ENCODE measurements around the gene FREM2.

The FREM2 gene

DNA sequence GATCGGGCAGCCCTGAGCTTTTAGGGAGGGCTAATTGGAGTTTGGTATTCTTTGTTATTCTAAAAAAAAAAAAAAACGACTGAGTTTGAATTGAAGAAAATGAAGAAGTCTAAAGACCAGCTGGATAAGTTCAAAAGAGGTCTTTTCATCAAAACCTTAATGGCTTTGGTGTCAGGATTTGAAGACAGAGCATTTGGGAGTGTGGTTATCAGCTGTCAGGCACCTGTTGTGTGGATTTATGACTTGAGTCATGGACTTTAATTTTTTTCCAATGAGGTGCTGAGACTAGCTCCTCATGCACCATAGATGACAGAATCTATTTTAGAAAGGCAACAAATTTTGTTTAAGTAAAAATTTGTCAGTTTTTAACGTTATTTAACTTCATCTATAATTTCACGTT is 72.5 kb downstream of the FREM2 start:
- DNase-seq, result no peak

DNA sequence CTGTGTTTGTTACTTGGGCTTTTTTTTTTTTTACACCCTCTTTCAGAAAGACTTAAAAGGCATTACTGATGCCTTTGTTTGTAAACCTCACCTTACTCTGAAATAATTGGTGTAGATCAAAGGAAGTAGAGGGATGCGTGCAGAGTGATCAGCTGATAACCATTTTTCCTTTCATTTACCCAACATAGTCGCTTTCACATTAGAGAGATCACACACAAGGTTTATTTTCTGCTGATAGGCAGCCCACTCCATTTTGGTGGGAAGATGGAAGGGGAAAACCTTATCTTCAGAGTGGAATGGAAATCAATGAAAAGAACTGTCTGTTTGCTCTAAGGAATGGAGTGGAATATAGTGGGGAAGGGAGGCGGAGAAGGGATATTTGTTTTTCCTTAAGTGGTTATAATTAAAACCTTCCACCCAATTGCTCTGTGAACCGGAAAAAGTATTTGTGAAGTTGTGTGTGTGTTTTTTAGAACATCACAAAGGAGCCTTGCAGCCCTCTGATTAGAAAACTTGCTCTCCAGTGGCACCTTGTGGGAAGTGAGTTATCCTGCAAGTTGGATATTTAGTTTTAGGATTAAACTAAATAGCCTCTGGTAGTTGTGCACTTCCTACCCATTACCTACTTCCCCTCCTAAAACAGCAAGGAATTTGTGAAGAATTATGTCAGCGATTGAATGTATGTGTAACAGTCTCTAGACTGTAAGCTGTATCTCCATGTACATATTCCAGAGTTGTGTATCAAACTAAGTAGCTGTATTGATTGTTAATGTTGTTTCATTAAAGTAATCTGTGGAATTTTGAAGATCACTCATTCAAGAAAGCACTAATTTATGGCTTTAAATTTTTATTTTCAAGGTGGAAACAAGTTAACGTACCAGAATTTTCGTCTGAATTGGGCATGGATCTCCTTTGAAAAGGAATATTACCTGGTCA is 76.8 kb downstream of the FREM2 start:
- DNase-seq, result peak in 27 of 56 donors; percentile 1 to 69 (median 7)

DNA sequence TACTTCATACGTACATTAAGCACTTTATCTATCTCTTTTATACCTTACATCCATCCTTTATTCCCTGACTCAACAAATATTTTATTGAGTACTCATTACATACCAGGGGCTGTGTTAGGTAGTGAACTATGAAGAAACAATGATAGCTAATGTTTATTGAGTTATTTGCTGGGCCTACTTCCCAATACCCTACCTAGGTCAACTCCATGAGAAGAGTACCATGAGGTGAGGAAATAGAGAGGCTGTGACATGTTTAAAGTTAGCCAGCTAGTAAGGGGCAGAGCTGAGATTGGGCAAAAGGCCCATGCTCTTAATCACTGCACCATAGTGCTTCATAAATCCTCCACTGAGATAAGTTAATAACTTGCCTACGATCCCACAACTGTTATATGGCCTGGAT is 79.9 kb downstream of the FREM2 start:
- DNase-seq, result no peak

DNA sequence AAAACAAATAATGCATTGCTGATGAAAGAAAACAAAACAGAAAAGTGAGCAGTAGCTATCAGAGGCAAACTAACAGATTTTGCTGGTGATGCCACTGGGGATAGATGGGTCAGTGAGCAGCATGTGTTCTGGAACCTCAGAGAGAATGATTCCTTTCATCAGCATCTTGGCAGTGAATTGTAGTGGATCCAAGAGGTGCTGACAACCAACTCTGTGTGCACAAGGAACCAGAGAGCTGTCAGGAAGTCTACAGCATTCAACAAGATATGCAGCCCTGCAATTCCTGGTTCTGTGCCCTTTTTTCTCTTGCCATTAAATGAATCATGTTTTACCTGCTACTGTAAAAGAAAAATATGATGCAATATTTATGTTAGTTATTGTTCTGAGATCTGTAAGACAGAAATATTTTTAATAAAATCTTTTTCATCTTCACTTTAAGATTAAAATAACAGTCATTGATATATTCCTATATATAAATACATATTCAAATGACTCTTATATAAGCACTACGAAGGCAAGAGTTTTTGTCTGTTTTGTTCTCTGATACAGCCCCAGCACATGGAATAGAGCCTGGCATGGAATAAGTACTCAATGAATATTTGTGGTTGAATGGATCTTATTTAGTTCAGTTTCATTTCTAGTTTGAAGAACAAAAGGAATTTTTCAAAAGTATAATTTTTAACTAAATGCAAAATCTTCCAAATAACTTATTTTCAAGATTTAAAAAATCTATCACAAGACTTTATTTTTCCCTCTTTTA is 80.8 kb downstream of the FREM2 start:
- DNase-seq, result peak in 39 of 56 donors; percentile 2 to 82 (median 36)

DNA sequence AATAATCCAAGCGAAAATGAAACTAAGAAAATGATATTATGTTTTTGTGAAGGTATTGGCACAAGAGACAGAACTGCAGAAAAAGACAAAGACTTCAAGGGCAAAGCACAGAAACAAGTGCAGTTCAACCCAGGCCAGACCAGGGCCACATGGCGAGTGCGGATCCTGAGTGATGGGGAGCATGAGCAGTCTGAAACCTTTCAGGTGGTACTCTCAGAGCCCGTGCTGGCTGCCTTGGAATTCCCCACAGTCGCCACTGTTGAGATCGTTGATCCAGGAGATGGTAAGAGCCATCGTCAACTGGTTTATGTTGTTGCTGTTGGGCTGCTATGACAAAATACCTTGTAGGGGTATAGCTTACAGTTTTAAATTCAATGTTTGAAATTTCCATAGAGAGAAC is 82.6 kb downstream of the FREM2 start:
- DNase-seq, result no peak

DNA sequence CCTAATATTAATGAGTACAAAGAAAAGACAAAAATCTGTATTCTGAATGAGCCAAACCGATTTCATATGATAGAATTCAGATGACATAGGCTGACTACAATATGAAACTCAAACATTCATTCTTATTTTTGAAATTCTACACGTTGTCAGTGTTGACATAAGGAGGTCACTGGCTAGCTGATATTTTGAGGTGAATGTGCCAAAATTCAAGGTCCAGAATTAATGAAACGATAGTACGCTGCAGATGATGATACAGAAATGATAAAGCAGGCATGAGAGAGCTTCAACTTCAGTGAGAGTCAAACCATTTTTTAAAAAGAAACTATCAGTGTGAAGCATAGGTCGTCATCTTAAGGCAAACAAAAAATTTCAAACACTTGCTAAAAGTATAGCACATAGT is 88.2 kb downstream of the FREM2 start:
- no peak for DNase-seq

DNA sequence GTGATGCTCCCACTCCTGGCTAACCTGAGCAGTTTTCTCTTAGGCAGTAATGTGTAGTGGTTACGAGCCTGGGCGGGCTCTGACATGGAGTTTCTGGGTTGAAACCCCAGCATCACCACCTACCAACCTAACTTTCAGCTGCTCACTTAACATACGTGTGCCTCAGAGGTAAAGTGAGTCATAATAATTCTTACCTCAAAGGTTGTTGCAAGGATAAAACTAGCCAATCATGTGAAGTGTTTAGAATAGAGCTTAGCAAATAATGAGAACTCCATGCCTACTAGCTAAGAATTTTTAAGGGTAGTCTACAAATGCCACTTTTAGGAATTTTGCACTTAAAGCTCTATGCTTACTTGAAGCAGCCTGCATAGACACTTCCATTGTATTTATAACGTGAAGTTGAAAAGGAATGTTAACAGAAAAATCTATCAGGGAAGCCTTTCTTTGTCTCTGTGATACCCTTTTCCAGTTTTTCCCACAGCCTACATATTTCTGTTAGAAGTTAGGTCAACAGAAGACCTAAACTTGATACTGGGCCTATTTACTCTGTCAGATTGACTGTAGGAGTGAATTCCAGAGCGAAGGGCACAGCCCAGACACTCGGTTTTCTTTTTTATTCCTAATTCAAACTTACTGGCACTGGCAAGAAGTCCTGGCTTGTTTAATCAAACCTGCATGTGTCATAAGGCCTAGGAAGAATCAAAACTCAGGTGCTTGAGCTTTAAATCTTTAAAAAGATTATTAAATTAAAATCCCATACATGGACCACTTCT is 90.7 kb downstream of the FREM2 start:
- no peak for DNase-seq

DNA sequence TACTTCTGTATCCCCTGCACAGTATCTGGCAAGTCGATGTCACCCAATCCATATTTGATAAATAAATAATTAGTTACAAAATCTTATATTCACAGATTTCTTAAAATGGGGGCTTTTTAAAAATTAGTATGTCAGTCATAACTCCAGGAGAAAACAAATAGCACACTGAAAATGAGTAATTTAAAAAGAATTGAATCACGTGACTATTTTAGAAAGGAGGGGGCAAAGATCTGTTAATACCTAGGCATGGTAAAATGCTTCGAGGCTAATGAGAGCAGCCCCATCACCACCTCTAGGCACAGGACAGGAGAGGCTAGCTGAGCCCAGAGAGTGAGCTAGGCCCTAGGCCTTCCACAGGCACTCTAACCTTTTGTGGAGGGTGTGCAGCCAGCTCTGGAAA is 94.7 kb downstream of the FREM2 start:
- DNase-seq, result no peak

DNA sequence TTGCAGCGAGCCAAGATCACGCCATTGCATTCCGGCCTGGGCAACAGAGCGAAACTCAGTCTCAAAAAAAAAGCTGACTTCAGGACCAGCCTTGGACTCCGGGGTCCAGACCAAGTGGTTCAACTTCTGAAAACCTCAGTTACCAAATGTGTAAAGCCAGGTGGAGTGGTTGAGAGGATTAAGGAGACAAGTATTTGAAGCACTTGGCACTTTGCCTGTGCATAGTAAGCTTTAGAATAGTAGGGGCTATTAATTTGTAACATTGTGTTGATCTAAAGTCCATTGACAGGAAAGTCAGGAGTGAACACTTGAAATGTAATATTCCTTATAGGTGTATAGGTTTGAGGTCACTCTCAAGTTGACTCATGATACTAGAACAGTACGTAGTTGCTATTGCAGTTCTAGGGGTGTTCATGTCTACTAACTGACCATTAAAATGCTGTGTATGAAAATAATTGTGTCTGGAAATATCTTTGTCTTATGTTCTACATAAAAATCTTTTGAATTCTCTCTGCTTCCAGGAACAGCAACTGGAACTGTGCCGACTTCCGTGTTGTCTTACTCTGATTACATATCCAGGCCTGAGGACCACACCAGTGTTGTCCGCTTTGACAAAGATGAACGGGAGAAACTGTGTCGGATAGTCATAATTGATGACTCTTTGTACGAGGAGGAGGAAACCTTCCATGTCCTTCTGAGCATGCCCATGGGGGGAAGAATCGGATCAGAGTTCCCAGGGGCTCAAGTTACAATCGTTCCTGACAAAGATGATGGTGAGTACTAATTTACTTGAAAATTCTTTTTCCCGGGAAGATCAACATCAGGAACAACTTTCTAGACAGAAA is 97.4 kb downstream of the FREM2 start:
- DNase-seq, result no peak

DNA sequence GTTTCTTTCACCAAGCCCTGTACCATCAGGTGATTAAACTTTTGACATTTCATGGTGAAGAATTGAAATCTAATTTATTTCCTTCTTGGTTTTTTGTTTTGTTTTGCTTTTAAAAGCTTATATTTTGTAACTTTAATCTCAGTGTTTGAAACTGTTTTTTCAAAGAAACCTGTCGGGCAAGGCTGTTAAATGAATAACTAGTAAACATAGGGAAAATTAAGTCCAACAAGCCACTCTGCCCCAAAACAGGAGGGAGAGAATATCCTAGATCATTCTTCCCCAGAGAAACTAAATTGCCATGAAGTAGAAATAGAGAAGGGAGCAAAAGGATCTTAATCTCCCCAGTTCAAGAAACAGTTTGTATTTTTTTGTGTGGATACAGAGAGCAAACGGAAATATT is 98.2 kb downstream of the FREM2 start:
- DNase-seq, result no peak

DNA sequence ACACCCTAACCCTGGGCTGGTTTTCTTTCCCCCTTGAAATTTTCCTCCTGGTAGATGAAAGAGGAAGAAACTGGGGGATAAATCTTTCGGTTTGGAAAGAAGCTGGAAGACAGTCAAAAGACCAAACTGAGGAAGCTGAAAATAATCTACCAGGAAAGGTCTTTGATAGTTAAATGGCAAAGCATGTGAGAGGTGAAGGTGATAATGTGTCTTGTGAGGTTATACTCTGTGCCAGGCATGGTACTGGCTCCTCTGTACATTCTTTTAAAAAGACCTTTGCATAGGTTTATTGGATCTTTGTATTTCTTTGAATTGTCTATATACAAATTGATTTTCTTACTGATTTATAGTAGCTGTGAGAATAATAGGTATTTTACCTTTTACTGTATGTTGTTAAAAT is 98.6 kb downstream of the FREM2 start:
- DNase-seq, result no peak

DNA sequence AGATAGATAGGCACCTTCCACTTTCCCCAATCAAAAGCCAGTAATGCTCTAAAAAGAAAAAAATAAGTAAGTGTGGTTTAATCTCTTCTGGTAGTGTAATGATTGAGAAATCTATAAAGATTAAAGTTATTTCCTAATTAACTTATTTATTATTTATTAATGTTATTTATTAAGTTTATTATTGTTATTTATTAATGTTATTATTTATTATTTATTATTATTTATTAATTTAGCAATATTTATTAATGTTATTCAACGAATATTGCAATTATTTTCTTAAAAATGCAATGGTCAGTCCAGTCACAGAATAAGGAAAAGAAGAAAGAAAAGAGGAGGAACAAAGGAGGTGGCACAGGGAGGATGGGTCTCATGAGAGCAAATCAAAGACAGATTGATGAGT is 100.7 kb downstream of the FREM2 start:
- DNase-seq, result no peak

DNA sequence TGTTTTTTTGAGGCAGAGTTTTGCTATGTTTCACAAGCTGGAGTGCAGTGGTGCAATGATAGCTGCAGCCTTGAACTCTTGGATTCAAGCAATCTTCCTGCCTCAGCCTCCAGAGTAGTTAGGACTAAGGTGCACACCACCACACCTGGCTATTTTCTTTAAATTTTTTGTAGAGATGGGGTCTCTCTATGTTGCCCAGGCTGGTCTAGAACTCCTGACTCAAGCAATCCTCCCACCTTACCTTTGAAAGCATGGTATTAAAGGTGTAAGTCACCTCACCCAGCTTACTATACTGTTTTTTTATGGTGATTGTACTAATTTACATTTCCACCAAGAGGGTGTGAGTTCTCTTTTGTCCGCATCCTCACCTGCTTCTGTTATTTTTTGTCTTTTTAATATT is 110.0 kb downstream of the FREM2 start:
- no peak for DNase-seq

DNA sequence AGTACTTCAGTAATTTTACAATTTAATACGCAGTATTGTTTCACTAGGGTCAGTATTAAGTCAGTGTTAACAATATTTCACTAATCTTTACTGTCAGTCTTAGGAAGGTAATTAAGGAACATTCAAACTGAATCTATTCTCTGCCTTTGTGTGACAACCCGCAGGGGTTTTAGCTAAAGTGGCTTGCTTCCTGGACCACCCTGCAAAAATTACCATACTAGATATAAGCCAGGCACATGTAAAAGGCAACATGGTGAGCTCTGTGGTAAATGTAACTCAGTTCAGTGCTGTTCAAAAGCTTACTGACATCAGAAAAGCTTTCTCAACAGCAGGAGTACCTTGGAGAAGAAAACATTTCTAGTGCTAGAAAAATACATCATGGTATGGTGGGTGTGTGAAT is 116.7 kb downstream of the FREM2 start:
- DNase-seq, result peak in 1 of 56 donors; percentile 3

DNA sequence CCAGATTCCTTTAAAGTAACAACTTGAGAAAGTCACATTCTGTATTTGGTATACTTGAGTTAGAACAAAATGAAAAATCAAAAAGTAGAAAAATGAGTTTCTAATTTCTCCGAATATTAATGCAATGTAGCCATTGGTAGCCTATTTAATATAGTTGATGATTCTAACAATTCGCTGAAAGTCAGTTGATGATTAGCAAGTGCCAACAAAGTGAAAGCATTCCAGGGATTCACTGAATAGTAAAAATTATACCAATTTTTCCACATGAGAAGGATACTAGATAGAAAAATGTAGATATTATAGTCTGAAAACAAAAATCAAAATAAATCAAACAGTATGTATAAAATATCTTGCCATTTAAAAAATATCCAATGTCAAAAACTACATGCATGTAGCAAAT is 117.2 kb downstream of the FREM2 start:
- DNase-seq, result no peak

DNA sequence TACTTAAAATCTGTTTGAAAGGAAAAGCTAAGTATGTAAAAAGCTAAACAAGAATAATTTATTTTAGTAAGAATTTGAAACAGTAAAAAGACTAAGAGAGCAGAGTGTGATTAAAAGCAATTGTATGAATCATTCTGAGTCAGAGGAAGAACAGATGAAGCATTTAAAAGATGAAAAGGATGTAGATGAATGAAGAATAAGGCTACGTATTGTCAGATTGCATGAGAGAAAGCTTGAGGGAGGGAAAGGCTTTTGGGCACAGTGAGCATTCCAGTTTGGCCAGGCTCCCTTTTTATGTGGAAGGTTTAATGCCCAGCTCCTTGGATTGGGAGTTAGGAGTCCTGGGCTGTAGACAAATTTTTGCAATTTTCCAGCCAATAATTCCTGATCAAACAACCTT is 117.7 kb downstream of the FREM2 start:
- peak in 3 of 56 donors; percentile 7 to 10 (median 7) for DNase-seq

DNA sequence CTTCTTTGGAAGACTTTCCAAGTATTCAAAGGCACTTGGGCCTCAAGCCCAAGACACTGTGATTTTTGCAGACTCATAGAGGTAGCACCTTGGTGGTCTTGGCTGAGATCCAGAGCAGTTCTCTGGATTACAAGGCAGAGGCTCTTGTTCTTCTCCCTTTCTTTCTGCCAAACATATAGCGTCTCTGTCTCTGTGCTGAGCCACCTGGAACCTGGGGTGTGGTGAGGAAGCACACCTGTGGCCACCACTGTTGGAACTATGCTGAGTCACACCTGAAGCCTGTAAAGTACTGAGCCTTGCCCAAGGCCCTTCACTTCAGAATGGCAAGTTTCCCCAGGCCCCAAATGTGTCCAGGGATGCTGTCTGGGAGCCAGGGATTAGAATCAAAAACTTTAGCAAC is 127.5 kb downstream of the FREM2 start:
- no peak for DNase-seq

DNA sequence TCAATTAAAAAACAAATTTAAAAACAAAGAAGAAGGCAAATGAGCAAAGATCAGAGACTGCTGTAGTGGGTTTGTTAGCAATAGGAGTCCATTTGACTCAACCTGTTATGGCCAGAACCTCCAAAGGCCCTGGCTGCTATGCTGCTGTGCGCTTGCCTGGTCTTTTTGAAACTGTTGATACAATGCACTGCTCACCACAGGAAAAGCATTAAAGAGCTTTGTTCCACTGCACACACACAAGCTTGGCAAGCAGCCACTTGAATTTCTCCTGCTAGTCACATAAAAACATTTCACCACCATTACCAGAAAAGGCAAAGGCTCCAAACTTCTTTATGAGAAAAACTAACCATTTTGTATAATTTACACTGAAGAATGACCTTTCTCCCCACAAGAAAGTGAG is 132.2 kb downstream of the FREM2 start:
- peak in 37 of 56 donors; percentile 2 to 73 (median 21) for DNase-seq

DNA sequence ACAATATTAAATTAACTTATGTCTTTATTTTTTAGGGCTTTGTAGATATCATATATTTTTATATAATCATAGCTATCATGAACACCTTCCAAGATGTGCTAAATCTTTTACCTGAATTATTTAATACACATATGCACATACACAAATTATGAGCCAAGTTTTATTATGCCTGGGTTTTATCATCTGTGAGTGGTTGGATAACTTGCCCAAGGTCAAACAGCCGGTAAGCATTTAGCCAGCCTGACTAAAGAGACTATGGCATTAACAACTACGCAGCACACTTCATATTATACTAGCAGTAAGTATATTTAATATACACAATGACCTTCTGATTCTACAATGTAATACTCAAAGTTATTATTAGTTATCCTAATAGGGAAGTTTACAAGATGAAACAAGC is 132.7 kb downstream of the FREM2 start:
- no peak for DNase-seq

DNA sequence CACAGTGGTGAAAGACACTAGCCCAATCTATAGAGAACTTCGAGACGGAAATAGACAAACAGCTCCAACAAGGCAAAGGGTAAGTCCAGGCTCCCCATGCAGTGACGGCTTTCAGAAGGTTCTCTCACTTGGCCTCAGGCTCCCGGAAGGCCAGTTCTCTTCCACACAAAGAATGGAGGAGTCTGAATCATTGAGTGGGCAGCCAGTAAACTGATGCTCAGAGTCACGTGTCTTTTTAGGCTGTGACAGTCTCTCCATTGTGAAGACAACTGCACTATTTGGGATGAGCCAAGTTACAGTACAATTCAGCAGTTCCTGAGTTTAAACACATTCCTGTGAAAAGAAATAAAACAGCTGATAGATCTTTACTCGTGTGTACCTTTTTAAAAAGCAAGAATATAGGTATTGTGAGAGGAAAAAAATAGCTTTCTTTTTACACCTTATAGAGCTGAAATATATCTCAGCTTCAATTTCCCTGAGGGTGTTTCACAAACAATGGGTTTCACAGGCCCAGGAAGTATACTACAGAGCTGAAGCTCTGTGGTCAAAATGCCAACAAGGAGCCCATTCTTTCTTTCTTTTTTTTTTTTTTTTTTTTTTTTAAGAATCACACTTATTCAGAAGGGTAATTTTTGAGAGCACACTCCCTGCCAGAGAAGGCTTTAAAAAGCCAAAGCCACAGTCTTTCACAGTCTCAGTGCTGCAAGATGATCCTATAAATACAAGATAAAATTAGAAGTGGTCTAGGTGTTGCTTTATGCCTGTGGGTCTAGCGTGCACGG is 135.1 kb downstream of the FREM2 start:
- peak in 49 of 56 donors; percentile 2 to 86 (median 48) for DNase-seq

All from amygdala (tissue), 56 donors.